GM21447 (cell line): ENCODE results near the gene PHF21B.

Experiments used
- ATAC-seq: cut with Tn5 transposase; IDR thresholded peaks from one replicate; pipeline ENCODE4 v1.9.1; 2021; ENCODE audit not compliant: unreplicated experiment

Gene PHF21B

GRCh38 chr22:44847892-44848291 is 161.9 kb downstream of the PHF21B start:
- no peak for ATAC-seq

GRCh38 chr22:44847380-44847779 is 162.4 kb downstream of the PHF21B start:
- no peak for ATAC-seq

GRCh38 chr22:44846726-44847275 is 163.0 kb downstream of the PHF21B start:
- no peak for ATAC-seq

- no peak for ATAC-seq
Observed at GRCh38 chr22:44845796-44846720, 163.7 kb downstream of the PHF21B start.

- ATAC-seq: no peak
Observed at GRCh38 chr22:44845191-44845590, 164.6 kb downstream of the PHF21B start.

GRCh38 chr22:44842417-44842816 is 167.4 kb downstream of the PHF21B start:
- ATAC-seq: no peak

- ATAC-seq: no peak
Observed at GRCh38 chr22:44840611-44841322, 169.0 kb downstream of the PHF21B start.

- ATAC-seq: no peak
Observed at GRCh38 chr22:44839721-44840120, 170.1 kb downstream of the PHF21B start.

- ATAC-seq: no peak
Observed at GRCh38 chr22:44839061-44839460, 170.7 kb downstream of the PHF21B start.

- no peak for ATAC-seq
Observed at GRCh38 chr22:44838316-44839016, 171.3 kb downstream of the PHF21B start.

GRCh38 chr22:44837481-44837880 is 172.3 kb downstream of the PHF21B start:
- ATAC-seq: no peak

- no peak for ATAC-seq
Observed at GRCh38 chr22:44834065-44834464, 175.7 kb downstream of the PHF21B start.

- ATAC-seq: no peak
Observed at GRCh38 chr22:44831885-44832284, 177.9 kb downstream of the PHF21B start.
